Fibroblast of skin of left biceps (primary cell): ENCODE measurements around the gene KRTAP2-2.
"Not testable (repeated sequence)": the region's sequence is repeated elsewhere in the genome, so short reads cannot be mapped to it uniquely, and the experiment has no call there.

Experiments used
- DNase-seq, 2 experiments: peaks; one replicate each; pipeline ENCODE4 v3.0.0-alpha.2; 2013; ENCODE audit warnings: low read depth in 2 of 2

KRTAP2-2 gene, protein sequence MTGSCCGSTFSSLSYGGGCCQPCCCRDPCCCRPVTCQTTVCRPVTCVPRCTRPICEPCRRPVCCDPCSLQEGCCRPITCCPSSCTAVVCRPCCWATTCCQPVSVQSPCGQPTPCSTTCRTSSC

GRCh38 chr17:41055130-41055529, at the start of gene KRTAP2-2:
TSS of gene KRTAP2-2 (minus strand) at chr17:41055230. CDS start at chr17:41055211, 19 bp downstream.
- DNase-seq, result not testable (repeated sequence)

DNA sequence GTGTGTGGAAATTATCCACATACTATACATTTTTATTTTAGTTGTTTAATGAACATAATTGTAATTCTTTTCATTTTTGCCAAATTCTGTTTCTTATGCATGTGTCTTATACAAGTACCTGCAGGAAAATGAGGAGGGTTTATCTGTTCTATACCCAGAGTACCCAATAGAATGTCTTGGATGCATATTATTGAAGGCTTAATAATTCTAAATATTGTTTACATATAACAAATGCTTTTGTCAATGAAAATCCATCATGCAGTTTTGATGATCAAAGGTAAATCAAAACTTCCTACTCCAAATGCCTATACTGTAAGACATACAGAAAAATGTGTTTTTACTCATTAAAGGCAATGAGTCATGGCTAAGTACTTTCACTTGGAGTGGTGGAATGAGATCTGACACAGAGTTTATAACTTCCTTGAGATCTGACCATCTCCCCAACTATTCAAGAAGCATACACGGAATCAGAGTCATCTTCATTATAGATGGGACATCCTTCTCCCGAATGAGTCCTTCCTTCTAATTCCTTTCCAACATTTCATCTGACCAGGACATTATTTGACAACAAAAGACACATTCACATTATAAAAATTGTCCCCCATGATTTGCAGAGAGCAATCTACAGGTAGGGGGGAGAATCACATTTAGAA, 49.5 kb upstream of the KRTAP2-2 start:
- not testable (repeated sequence) for DNase-seq

DNA sequence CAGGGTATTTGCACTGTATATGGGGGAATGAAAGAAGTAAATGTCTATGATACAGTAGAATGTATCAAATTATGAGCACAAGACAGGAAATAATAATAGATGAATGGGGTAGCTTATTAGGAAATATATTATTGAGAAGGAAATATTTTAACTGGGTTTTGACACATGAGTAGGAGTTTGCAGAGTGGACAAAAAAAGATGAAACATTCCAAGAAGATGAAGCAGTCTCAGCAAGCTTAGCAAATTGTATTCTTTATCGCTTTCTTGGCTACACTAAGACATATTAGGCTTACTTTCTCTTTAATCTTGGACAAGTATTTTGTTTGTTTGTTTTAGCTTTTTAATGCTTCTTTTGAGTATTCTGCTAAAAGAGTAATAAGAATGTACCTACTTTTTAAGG, 48.9 kb upstream of the KRTAP2-2 start:
- no peak for DNase-seq

DNA sequence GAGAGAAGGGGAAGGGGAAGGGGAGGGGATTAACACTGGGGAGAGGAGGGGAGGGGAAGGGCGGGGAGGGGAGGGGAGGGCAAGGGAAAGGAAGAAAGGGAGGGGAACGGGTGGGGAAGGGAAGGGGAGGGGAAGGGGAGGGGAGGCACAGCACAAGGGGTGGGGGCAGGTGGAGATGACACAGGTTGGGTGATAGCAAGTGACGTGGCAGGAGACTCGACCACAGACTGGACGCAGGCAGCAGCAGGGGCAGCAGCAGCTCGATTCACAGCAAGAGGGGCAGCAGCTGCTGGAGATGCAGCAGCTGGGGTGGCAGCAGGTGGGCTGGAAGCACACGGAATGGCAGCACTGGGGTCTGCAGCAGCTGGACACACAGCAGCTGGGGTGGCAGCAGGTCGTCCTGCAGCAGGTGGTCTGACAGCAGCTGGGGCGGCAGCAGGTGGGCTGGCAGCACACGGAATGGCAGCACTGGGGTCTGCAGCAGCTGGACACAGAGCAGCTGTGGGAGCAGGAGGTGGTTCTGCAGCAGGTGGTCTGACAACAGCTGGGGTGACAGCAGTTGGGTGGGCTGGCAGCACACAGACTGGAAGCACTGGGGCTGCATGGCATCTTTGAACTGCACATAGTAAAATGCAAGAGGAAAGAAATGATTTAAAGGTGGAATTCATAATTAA, 46.7 kb upstream of the KRTAP2-2 start, which contains the start of gene KRTAP4-16:
Gene KRTAP4-16 (minus strand): TSS at position 624 of the 674 bp plus-strand sequence. CDS start 0 bp downstream, at position 624.
- no peak for DNase-seq

DNA sequence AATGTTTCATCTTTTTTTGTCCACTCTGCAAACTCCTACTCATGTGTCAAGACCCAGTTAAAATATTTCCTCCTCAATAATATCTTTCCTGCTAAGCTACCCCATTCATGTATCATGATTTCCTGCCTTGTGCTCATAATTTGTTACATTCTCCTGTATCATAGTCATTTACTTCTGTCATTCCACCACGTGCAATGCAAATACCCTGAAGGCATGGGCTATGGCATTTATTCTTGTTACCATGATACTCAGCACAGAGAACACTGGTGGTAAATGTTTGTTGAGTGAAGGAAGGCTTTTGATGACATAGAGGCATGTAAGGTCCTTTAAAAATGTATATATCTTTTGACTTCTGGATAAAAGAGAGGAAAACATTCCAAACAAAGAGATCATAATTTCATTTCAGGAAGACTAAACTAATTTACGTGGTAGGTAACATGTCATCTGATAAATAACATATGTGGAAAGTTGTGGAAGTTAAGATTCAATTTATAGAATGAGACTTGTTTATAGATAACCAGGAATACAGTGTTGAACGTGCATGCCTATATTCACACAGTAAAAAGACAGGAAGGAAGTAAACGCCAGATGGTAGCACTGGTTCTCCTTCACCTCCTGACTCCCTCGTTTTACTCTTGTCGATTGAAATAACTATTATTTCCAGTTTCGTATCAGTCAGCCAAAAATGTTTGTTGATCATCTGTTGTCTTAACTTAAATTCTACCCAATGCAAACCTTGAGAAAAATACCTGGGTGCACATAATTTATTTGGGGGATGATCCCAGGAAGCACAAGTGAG, 44.9 kb upstream of the KRTAP2-2 start:
- DNase-seq, result peak; percentile 59

DNA sequence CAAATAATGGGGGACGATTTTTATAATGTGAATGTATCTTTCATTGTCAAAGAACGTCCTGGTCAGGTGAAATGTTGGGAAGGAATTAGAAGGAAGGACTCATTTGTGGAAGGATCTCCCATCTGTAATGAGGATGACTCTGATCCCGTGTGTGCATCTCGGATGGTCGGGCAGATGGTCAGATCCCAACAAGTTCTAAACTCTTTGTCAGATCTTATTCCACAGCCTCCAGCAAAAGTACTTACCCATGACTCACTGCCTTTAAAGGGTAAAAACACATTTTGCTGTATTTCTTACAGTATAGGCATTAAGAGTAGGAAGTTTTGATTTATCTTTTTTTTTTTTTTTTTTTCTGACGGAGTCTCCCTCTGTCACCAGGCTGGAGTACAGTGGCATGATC, 43.5 kb upstream of the KRTAP2-2 start:
- DNase-seq, result no peak

DNA sequence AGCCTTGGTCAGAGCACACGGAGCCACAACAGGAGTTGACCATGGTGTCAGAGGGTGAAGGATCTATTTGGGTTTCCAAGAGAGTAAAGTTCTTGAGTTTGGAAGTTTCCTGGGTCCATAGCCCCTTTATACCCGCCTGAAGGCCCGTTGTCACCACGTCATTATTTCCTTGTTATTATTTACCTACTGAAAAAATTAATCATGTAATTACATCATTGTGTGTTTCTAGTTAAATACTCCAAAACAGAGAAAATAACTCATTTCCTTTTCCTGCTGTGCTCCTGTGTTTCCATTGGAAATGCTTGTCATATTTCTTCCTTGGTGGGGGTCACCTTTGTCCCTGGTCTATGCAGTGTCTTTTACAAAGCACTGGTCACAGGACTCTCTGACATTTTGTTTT, 43.0 kb upstream of the KRTAP2-2 start, which contains the start of gene KRTAP4-8:
Gene KRTAP4-8 (minus strand): TSS at position 101 of the 400 bp plus-strand sequence. CDS start 58 bp downstream, at position 43.
- no peak for DNase-seq

DNA sequence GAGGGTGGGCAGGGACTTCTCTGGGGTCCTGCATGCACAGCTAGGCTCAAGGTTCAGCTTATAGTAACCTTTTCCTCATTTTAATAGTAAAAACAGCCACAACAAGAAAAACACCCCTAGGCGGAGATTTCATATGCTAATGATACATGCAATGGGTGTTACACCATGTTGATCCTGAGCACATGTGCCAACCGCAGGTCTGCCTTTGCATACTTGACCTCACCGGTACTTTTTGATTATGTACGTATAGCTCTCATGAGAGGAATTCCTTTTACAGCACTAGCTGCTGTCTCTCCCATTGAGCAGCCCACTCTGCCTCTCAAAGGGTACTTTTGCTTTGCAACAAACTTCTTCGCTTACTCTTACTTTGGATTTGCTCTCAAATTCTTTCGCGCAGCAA, 41.0 kb upstream of the KRTAP2-2 start:
- no peak for DNase-seq

GRCh38 chr17:41088760-41089352, 33.8 kb upstream of the KRTAP2-2 start:
- not testable (repeated sequence) for DNase-seq

- DNase-seq, result not testable (repeated sequence)
Observed at GRCh38 chr17:41084100-41084856, 29.2 kb upstream of the KRTAP2-2 start, which contains the start of gene KRTAP4-7. TSS of gene KRTAP4-7 (plus strand) at chr17:41084150. CDS start at chr17:41084207, 57 bp downstream.

DNA sequence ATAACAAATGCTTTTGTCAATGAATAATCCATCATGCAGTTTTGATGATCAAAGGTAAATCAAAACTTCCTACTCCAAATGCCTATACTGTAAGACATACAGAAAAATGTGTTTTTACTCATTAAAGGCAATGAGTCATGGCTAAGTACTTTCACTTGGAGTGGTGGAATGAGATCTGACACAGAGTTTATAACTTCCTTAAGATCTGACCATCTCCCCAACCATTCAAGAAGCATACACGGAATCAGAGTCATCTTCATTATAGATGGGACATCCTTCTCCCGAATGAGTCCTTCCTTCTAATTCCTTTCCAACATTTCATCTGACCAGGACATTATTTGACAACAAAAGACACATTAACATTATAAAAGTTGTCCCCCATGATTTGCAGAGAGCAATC, 28.4 kb upstream of the KRTAP2-2 start:
- not testable (repeated sequence) for DNase-seq

- DNase-seq, result no peak
Observed at GRCh38 chr17:41082626-41083025, 27.6 kb upstream of the KRTAP2-2 start.

DNA sequence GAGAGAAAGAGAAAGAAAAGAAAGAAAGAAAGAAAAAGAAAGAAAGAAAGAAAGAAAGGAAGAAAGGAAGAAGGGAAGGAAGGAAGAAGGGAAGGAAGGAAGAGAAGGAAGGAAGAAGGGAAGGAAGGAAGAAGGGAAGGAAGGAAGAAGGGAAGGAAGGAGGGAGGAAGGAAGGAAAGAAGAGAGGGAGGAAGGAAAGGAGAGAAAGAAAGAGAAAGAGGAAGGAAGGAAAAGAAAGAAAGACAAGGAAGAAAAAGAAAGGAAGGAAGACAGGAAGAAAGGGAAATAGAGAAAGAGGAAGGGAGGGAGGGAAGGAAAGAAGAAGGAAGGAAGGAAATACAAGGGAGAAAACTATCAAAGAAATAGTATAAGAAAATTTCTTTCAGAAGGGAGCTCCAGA, 21.8 kb upstream of the KRTAP2-2 start:
- DNase-seq, result no peak

DNA sequence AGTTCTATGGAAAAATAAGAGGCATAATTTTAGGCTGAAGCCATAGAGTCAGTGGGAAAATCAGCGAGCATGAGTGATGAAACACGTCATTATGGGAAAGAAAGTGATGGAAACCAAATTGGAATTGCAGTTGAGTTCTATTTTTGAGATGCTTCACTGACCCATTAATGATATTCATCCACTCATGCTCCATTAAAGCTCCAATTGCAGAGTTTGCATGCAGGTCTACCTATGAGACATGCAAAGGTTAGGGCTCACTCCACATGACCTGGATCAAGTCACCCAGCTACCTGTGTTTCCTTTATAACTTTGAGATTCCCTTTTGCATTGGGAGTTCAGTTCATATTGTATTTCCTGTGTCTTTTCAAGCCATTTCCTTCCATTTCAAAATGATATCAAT, 18.6 kb upstream of the KRTAP2-2 start:
- DNase-seq, result no peak

DNA sequence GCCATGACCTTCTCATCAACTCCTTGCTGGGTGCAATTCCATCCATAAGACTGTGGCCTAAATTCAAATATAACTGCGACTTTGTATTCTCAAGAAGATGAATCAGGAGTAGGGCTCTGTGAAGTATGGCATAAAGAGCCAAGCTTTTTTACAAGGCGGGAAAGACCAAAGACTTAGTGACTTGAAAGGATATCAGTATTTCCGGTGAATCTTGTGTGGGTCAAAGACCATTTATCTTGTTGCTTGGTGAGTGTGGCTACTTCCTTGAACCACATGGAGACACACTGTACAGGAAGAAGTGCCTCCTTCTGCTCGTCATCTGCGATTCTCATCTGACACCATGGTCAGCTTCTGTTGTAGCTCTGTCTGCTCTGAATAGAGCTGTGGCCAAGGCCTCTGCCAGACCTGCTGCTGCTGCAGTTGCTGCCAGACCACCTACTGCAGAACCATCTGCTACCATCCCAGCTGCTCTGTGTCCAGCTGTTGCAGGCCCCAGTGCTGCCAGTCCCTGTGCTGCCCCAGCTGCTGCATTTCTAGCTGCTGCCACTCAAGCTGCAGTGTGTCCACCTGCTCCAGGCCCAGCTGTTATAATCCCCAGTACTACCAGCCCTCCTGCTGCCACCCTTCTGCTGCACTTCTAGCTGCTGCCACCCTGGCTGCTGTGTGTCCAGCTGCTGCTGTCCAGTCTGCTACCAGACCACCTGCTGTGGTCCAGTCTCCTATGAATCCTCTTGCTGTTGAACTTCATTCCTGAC, 16.8 kb upstream of the KRTAP2-2 start:
- DNase-seq, result no peak

GRCh38 chr17:41069031-41069430, 14.0 kb upstream of the KRTAP2-2 start:
- no peak for DNase-seq

DNA sequence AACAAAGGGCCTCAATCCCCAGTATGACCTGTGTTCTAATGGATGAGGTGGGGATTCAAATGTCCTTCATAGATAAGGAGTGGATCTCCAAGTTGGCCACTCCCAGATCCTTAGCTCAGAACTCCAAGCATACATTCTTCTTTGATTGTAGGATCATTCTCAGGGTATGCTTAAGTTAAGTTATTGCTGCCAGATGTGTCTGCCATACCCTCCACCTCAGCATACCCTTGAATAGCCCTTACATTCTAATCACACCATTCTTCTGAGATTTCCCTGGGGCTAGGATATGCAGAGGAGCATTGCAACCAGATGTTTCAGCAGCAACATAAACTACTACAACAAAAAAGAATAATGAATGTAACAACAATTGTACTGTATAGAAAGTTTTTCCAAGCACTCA, 12.3 kb upstream of the KRTAP2-2 start:
- peak; percentile 75 to 77 for DNase-seq

- DNase-seq, result peak; percentile 59 to 66
Observed at GRCh38 chr17:41065829-41066624, 11.0 kb upstream of the KRTAP2-2 start, which contains the start of gene KRTAP2-4. TSS of gene KRTAP2-4 (minus strand) at chr17:41065879. CDS start at chr17:41065845, 34 bp downstream.
